SK-N-SH (cell line): ENCODE results near the gene SFSWAP. TPM values are rescaled to one million over a fixed set of nuclear protein-coding genes. Genes with fewer than 3 reads are reported as not detected.

Experiments
- CTCF ChIA-PET: fragments of 300-600, 350-600 bp; formaldehyde crosslinking; extraction: SDS; loops from one replicate; lab custom pipeline; 2021; lab: Yijun Ruan, JAX
- POLR2A ChIA-PET: fragments of 350-600 bp; sonication (Branson Sonifier 250); formaldehyde crosslinking; extraction: SDS; loops from one replicate; lab custom pipeline; 2020; ENCODE audit warnings: antibody characterized with exemption, inconsistent platforms; lab: Yijun Ruan, JAX
- DNase-seq: peaks from one replicate; pipeline ENCODE4 v3.0.0; 2012
- H2AFZ ChIP-seq: fragments of 200-600 bp; sonication (generic); 2 replicates; pipeline ENCODE4 v1.8.1; 2016; ENCODE audit warnings: antibody characterized with exemption, mild to moderate bottlenecking, low read depth
- H3F3A ChIP-seq: fragments of 200-600 bp; sonication (generic); replicated peaks from 2 replicates; pipeline ENCODE3; 2016; ENCODE audit warnings: antibody characterized with exemption, mild to moderate bottlenecking; ENCODE audit not compliant: insufficient read depth
- H3K27ac ChIP-seq, 2 experiments: fragments of 200-500 bp in 1 of 2; fragments of 200-600 bp in 1 of 2; sonication (Bioruptor generic) in 1 of 2; sonication (generic), shearing (Covaris generic) in 1 of 2; 2 replicates each; pipeline versions ENCODE4 v1.5.1 to v1.6.1; 2014 to 2016; ENCODE audit warnings: low read depth in 2 of 2, inconsistent platforms in 1 of 2, low read length in 1 of 2, mild to moderate bottlenecking in 1 of 2, mixed read lengths in 1 of 2
- H3K27me3 ChIP-seq: fragments of 200-600 bp; sonication (generic), shearing (Covaris generic); 2 replicates; pipeline ENCODE4 v1.6.1; 2016; ENCODE audit warnings: mixed run types; ENCODE audit not compliant: insufficient read depth
- H3K36me3 ChIP-seq, 2 experiments: fragments of 200-500 bp in 1 of 2; fragments of 200-600 bp in 1 of 2; sonication (Bioruptor generic) in 1 of 2; sonication (generic) in 1 of 2; replicated peaks in 1 of 2; 2 replicates each; pipeline versions ENCODE3 to v1.5.1; 2014 to 2016; ENCODE audit warnings: low read length in 1 of 2, mild to moderate bottlenecking in 1 of 2; ENCODE audit not compliant: insufficient read depth in 2 of 2, control insufficient read depth in 1 of 2
- H3K4me1 ChIP-seq, 2 experiments: fragments of 200-500 bp in 1 of 2; fragments of 200-600 bp in 1 of 2; sonication (Bioruptor generic) in 1 of 2; sonication (generic), shearing (Covaris generic) in 1 of 2; 2 replicates each; pipeline versions ENCODE4 v1.5.1 to v1.6.1; 2014 to 2016; ENCODE audit warnings: low read depth in 1 of 2, low read length in 1 of 2, mixed run types in 1 of 2; ENCODE audit not compliant: insufficient read depth in 2 of 2, control insufficient read depth in 1 of 2
- H3K4me2 ChIP-seq: fragments of 200-600 bp; sonication (generic), shearing (Covaris generic); 2 replicates; pipeline ENCODE4 v1.6.1; 2017; ENCODE audit warnings: mixed run types
- H3K4me3 ChIP-seq, 2 experiments: fragments of 200-500 bp in 1 of 2; fragments of 200-600 bp in 1 of 2; sonication (Bioruptor generic) in 1 of 2; sonication (generic), shearing (Covaris generic) in 1 of 2; 2 replicates each; pipeline versions ENCODE4 v1.5.1 to v1.8.1; 2014 to 2016; ENCODE audit warnings: low read depth in 2 of 2, inconsistent platforms in 1 of 2, low read length in 1 of 2, mild to moderate bottlenecking in 1 of 2, mixed read lengths in 1 of 2, moderate library complexity in 1 of 2
- H3K79me2 ChIP-seq: fragments of 200-600 bp; sonication (generic); 2 replicates; pipeline ENCODE4 v1.8.1; 2017; ENCODE audit warnings: mild to moderate bottlenecking; ENCODE audit not compliant: insufficient read depth
- H3K9ac ChIP-seq: fragments of 200-600 bp; sonication (generic); 2 replicates; pipeline ENCODE4 v1.6.1; 2017; ENCODE audit warnings: mixed run types
- H3K9me2 ChIP-seq: fragments of 200-600 bp; sonication (generic); 2 replicates; pipeline ENCODE4 v1.6.1; 2017; ENCODE audit warnings: mixed run types
- H3K9me3 ChIP-seq: fragments of 200-600 bp; sonication (generic); 2 replicates; pipeline ENCODE4 v1.6.1; 2017; ENCODE audit warnings: mixed run types, mild to moderate bottlenecking, moderate library complexity
- H4K20me1 ChIP-seq: fragments of 200-600 bp; sonication (generic); 2 replicates; pipeline ENCODE4 v1.6.1; 2017; ENCODE audit warnings: mild to moderate bottlenecking, mixed run types; ENCODE audit not compliant: insufficient read depth
- CHD2 ChIP-seq: fragments of 150-350 bp; IDR thresholded peaks from 2 replicates; pipeline ENCODE4 v1.6.1; 2018; ENCODE audit warnings: low read length; ENCODE audit not compliant: partially characterized antibody
- ELF1 ChIP-seq: IDR thresholded peaks from 2 replicates; pipeline ENCODE4 v1.4.0; 2012
- EP300 ChIP-seq, 2 experiments: IDR thresholded peaks; 2 replicates each; pipeline versions ENCODE4 v1.4.0 to v1.6.1; 2012; ENCODE audit warnings: borderline replicate concordance in 1 of 2, low read depth in 1 of 2, low read length in 1 of 2
- EZH2phosphoT487 ChIP-seq: fragments of 200-600 bp; sonication (generic); IDR thresholded peaks from 2 replicates; pipeline ENCODE4 v1.6.1; 2017; ENCODE audit warnings: low read depth, mixed run types, mild to moderate bottlenecking, antibody characterized with exemption, moderate library complexity, borderline replicate concordance
- FOSL2 ChIP-seq: IDR thresholded peaks from 2 replicates; pipeline ENCODE4 v1.4.0; 2012; ENCODE audit warnings: low read depth, mild to moderate bottlenecking, moderate library complexity, borderline replicate concordance
- FOXJ3 ChIP-seq: sonication (generic); formaldehyde crosslinking; IDR thresholded peaks from 2 replicates; pipeline ENCODE4 v1.5.1; 2020; ENCODE audit warnings: mild to moderate bottlenecking, missing genetic modification reagents
- GABPA ChIP-seq: IDR thresholded peaks from 2 replicates; pipeline ENCODE4 v1.4.0; 2012; ENCODE audit warnings: low read depth, mild to moderate bottlenecking
- GATA2 ChIP-seq: sonication (generic); formaldehyde crosslinking; IDR thresholded peaks from 2 replicates; pipeline ENCODE4 v1.5.0; 2020; ENCODE audit warnings: mild to moderate bottlenecking, missing genetic modification reagents
- NFIC ChIP-seq: IDR thresholded peaks from 2 replicates; pipeline ENCODE4 v1.4.0; 2012; ENCODE audit warnings: borderline replicate concordance
- PBX3 ChIP-seq: IDR thresholded peaks from 2 replicates; pipeline ENCODE4; 2012
- POLR2AphosphoS5 ChIP-seq: IDR thresholded peaks from 2 replicates; pipeline ENCODE4 v1.6.1; 2012; ENCODE audit warnings: low read depth, low read length
- RFX5 ChIP-seq: IDR thresholded peaks from 2 replicates; pipeline ENCODE4 v1.6.1; 2012; ENCODE audit warnings: mild to moderate bottlenecking, improper control_type of control experiment, low read length
- SIN3A ChIP-seq: IDR thresholded peaks from 2 replicates; pipeline ENCODE4 v1.6.1; 2012; ENCODE audit warnings: low read depth, mild to moderate bottlenecking, low read length, moderate library complexity, borderline replicate concordance
- SMC3 ChIP-seq: IDR thresholded peaks from 2 replicates; pipeline ENCODE4 v1.6.1; 2012; ENCODE audit warnings: low read depth, low read length, improper control_type of control experiment
- TAF1 ChIP-seq: IDR thresholded peaks from 2 replicates; pipeline ENCODE4 v1.6.1; 2012; ENCODE audit warnings: low read depth, mild to moderate bottlenecking, low read length, moderate library complexity, borderline replicate concordance
- TCF12 ChIP-seq: IDR thresholded peaks from 2 replicates; pipeline ENCODE4 v1.4.0; 2012
- TEAD4 ChIP-seq: IDR thresholded peaks from 2 replicates; pipeline ENCODE4 v1.4.0; 2012; ENCODE audit warnings: mild to moderate bottlenecking, borderline replicate concordance; ENCODE audit not compliant: insufficient read depth
- USF2 ChIP-seq: fragments of 150-350 bp; IDR thresholded peaks from 2 replicates; pipeline ENCODE4 v1.6.1; 2017; ENCODE audit warnings: antibody characterized with exemption, low read length, low read depth, borderline replicate concordance
- YY1 ChIP-seq: IDR thresholded peaks from 2 replicates; pipeline ENCODE4 v1.4.0; 2012; ENCODE audit warnings: low read depth, mild to moderate bottlenecking
- WGBS: methylation state at CpG from one replicate; pipeline ENCODE4 v1.1.6; 2017; ENCODE audit warnings: low lambda C conversion rate; 5-methylcytosine and 5-hydroxymethylcytosine counted together
- polyA plus RNA-seq, 3 experiments: library from polyadenylated mRNA; depleted of rRNA; stranded (reverse); fragments of >200 nt; gene quantifications; 2 replicates each; pipeline ENCODE4 v1.2.3, GENCODE V29; 2012
- TF ChIP-seq, protein P1 (sequence below): IDR thresholded peaks from 2 replicates; pipeline ENCODE4 v1.6.1; 2012; ENCODE audit warnings: mild to moderate bottlenecking, low read depth, low read length, moderate library complexity
- TF ChIP-seq, protein P2 (sequence below): IDR thresholded peaks from 2 replicates; pipeline ENCODE4 v1.4.0; 2012; ENCODE audit warnings: low read depth, borderline replicate concordance
- TF ChIP-seq, protein P3 (sequence below): IDR thresholded peaks from 2 replicates; pipeline ENCODE4 v1.4.0; 2012; ENCODE audit warnings: low read depth, borderline replicate concordance
- TF ChIP-seq, protein P4 (sequence below): fragments of 150-350 bp; IDR thresholded peaks from 2 replicates; pipeline ENCODE4 v1.6.1; 2016; ENCODE audit warnings: mild to moderate bottlenecking, low read depth, low read length

The SFSWAP gene
- polyA plus RNA-seq, 1 of the 3 experiments (the other 2 are of a cell fraction), result 27.9 TPM

DNA sequence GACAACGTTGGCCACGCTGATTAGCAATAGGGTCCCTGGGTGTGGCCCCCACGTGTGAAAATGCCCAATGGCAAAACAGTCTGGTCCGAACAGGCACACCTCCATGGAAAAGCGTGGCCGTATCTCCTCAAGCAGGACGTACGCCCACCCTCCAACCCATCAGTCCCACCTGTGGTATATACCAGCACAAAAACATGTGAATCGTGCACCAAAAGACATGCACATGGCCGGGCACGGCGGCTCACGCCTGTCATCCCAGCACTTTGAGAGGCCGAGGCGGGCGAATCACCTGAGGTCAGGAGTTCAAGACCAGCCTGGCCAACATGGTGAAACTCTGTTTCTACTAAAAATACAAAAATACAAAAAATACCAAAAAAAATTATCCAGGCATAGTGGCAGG lies 14.9 kb upstream of the SFSWAP start (continued):
- TF ChIP-seq, protein P1, sequence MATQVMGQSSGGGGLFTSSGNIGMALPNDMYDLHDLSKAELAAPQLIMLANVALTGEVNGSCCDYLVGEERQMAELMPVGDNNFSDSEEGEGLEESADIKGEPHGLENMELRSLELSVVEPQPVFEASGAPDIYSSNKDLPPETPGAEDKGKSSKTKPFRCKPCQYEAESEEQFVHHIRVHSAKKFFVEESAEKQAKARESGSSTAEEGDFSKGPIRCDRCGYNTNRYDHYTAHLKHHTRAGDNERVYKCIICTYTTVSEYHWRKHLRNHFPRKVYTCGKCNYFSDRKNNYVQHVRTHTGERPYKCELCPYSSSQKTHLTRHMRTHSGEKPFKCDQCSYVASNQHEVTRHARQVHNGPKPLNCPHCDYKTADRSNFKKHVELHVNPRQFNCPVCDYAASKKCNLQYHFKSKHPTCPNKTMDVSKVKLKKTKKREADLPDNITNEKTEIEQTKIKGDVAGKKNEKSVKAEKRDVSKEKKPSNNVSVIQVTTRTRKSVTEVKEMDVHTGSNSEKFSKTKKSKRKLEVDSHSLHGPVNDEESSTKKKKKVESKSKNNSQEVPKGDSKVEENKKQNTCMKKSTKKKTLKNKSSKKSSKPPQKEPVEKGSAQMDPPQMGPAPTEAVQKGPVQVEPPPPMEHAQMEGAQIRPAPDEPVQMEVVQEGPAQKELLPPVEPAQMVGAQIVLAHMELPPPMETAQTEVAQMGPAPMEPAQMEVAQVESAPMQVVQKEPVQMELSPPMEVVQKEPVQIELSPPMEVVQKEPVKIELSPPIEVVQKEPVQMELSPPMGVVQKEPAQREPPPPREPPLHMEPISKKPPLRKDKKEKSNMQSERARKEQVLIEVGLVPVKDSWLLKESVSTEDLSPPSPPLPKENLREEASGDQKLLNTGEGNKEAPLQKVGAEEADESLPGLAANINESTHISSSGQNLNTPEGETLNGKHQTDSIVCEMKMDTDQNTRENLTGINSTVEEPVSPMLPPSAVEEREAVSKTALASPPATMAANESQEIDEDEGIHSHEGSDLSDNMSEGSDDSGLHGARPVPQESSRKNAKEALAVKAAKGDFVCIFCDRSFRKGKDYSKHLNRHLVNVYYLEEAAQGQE, result no peak
- TF ChIP-seq POLR2AphosphoS5 (no peak), TEAD4 (no peak), YY1 (no peak), TCF12 (no peak), RFX5 (no peak), EZH2phosphoT487 (no peak), SMC3 (no peak), SIN3A (no peak), FOSL2 (no peak)
- TF ChIP-seq, protein P2, sequence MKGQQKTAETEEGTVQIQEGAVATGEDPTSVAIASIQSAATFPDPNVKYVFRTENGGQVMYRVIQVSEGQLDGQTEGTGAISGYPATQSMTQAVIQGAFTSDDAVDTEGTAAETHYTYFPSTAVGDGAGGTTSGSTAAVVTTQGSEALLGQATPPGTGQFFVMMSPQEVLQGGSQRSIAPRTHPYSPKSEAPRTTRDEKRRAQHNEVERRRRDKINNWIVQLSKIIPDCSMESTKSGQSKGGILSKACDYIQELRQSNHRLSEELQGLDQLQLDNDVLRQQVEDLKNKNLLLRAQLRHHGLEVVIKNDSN, result no peak
- TF ChIP-seq, protein P3, sequence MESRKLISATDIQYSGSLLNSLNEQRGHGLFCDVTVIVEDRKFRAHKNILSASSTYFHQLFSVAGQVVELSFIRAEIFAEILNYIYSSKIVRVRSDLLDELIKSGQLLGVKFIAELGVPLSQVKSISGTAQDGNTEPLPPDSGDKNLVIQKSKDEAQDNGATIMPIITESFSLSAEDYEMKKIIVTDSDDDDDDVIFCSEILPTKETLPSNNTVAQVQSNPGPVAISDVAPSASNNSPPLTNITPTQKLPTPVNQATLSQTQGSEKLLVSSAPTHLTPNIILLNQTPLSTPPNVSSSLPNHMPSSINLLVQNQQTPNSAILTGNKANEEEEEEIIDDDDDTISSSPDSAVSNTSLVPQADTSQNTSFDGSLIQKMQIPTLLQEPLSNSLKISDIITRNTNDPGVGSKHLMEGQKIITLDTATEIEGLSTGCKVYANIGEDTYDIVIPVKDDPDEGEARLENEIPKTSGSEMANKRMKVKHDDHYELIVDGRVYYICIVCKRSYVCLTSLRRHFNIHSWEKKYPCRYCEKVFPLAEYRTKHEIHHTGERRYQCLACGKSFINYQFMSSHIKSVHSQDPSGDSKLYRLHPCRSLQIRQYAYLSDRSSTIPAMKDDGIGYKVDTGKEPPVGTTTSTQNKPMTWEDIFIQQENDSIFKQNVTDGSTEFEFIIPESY, result no peak

DNA sequence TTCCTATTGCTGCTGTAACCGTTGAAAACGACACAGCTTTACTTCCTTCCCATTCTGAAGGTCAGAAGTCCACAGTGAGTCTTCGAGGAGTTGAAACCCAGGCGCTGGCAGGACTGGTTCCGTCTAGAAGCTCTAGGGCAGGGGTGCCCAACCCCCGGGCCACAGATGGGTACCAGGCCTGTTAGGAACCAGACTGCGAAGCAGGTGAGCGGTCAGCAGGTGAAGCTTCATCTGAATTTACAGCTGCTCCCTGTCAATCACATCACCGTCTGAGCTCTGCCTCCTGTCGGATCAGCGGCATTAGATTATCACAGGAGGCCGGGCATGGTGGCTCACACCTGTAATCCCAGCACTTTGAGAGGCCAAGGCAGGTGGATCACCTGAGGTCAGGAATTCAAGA lies 12.6 kb upstream of the SFSWAP start:
- Histone ChIP-seq H3K36me3 (no peaks in the 10 kb centered on the region), H3K4me1 (no peaks in the 10 kb centered on the region), H3F3A (no peaks in the 10 kb centered on the region), H2AFZ (no peak overlapping the region), H3K9ac (no peak overlapping the region), H3K27ac (no peak overlapping the region), H3K9me3 (no peaks in the 10 kb centered on the region), H3K4me3 (no peak overlapping the region), H3K79me2 (no peaks in the 10 kb centered on the region), H3K4me2 (no peak overlapping the region), H3K9me2 (no peaks in the 10 kb centered on the region), H4K20me1 (no peaks in the 10 kb centered on the region), H3K27me3 (no peaks in the 10 kb centered on the region)
- ChIA-PET CTCF (interaction anchor here (0.7 kb wide), 1 partner anchor 382 kb away, joined by 3 read pairs; no protein-coding TSS in a partner anchor), POLR2A (no interaction called here)
- 48% methylated on average over 11 of the region's 12 CpGs for WGBS
- DNase-seq, result no peak
- no peak for TF ChIP-seq TAF1
- TF ChIP-seq SMC3, result no peak
- TF ChIP-seq GABPA, result no peak
- TF ChIP-seq FOXJ3 (CRISPR knock-in tag), result no peak
- no peak for TF ChIP-seq GATA2 (CRISPR knock-in tag)
- no peak for TF ChIP-seq TEAD4
- TF ChIP-seq NFIC, result no peak
- no peak for TF ChIP-seq USF2
- no peak for TF ChIP-seq YY1
- TF ChIP-seq POLR2AphosphoS5, result no peak
- no peak for TF ChIP-seq SIN3A
- TF ChIP-seq ELF1, result no peak
- TF ChIP-seq EP300 (IDR thresholded peaks at IDR 0.05; ENCODE audit: borderline replicate concordance in 1 of 2, low read depth in 1 of 2, low read length in 1 of 2), result no peak
- TF ChIP-seq TCF12, result no peak
- TF ChIP-seq, protein P4, sequence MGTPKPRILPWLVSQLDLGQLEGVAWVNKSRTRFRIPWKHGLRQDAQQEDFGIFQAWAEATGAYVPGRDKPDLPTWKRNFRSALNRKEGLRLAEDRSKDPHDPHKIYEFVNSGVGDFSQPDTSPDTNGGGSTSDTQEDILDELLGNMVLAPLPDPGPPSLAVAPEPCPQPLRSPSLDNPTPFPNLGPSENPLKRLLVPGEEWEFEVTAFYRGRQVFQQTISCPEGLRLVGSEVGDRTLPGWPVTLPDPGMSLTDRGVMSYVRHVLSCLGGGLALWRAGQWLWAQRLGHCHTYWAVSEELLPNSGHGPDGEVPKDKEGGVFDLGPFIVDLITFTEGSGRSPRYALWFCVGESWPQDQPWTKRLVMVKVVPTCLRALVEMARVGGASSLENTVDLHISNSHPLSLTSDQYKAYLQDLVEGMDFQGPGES, result no peak
- TF ChIP-seq PBX3, result no peak
- TF ChIP-seq CHD2, result no peak
